CD8-positive, alpha-beta memory T cell (primary cell): Measurements from ENCODE around the gene CLDN5. TPM values are rescaled to one million over a fixed set of nuclear protein-coding genes. Genes with fewer than 3 reads are reported as not detected.
A peak's percentile ranks its signal among the peaks of the same experiment; 100 is the strongest.

Source experiments
- CTCF ChIA-PET: fragments of 350-600 bp; sonication (Branson Sonifier 250); formaldehyde crosslinking; loops from one replicate; lab custom pipeline; 2021; ENCODE audit warnings: antibody characterized with exemption; lab: Charles Lee
- POLR2A ChIA-PET: fragments of 350-600 bp; sonication (Branson Sonifier 250); formaldehyde crosslinking; loops from one replicate; lab custom pipeline; 2021; ENCODE audit warnings: antibody characterized with exemption; lab: Charles Lee
- DNase-seq, 5 donors: peaks; one replicate each; pipeline versions ENCODE4 v3.0.0 to v3.0.0-alpha.2; 2020 to 2022; ENCODE audit warnings: mixed read lengths in 1 of 5
- H3K27ac ChIP-seq: one replicate; pipeline ENCODE4 v1.7.0; 2013; ENCODE audit warnings: low read depth, mild to moderate bottlenecking, low read length, moderate library complexity
- H3K27me3 ChIP-seq: 2 replicates; pipeline ENCODE4 v1.7.0; 2013; ENCODE audit warnings: low read length, mild to moderate bottlenecking; ENCODE audit not compliant: insufficient read depth, poor library complexity, severe bottlenecking
- H3K36me3 ChIP-seq: 2 replicates; pipeline ENCODE4 v1.7.0; 2013; ENCODE audit warnings: mild to moderate bottlenecking, low read length, moderate library complexity; ENCODE audit not compliant: insufficient read depth
- H3K4me1 ChIP-seq: 2 replicates; pipeline ENCODE4 v1.7.0; 2013; ENCODE audit warnings: mild to moderate bottlenecking, low read length, moderate library complexity; ENCODE audit not compliant: insufficient read depth
- H3K4me3 ChIP-seq: 2 replicates; pipeline ENCODE4 v1.7.0; 2013; ENCODE audit warnings: mild to moderate bottlenecking, low read length
- H3K9me3 ChIP-seq: 2 replicates; pipeline ENCODE4 v1.7.0; 2013; ENCODE audit warnings: mild to moderate bottlenecking, low read length
- H3K27ac Mint-ChIP-seq, 8 donors: one replicate each; pipeline ENCODE4 v1.8.0; 2020 to 2021; ENCODE audit warnings: mixed read lengths in 8 of 8, mild to moderate bottlenecking in 6 of 8, inconsistent platforms in 3 of 8, moderate library complexity in 3 of 8
- H3K27me3 Mint-ChIP-seq, 2 donors: one replicate each; pipeline ENCODE4 v1.8.0; 2020 to 2021; ENCODE audit warnings: mixed read lengths in 2 of 2, mild to moderate bottlenecking in 1 of 2, moderate library complexity in 1 of 2
- H3K36me3 Mint-ChIP-seq, 3 donors: one replicate each; pipeline ENCODE4 v1.8.0; 2020 to 2021; ENCODE audit warnings: mixed read lengths in 3 of 3, inconsistent platforms in 1 of 3, mild to moderate bottlenecking in 1 of 3
- H3K4me1 Mint-ChIP-seq, 3 donors: one replicate each; pipeline ENCODE4 v1.8.0; 2020 to 2021; ENCODE audit warnings: mixed read lengths in 3 of 3, inconsistent platforms in 1 of 3, mild to moderate bottlenecking in 1 of 3
- H3K4me3 Mint-ChIP-seq, 7 donors: one replicate each; pipeline ENCODE4 v1.8.0; 2020 to 2021; ENCODE audit warnings: mixed read lengths in 7 of 7, mild to moderate bottlenecking in 6 of 7, moderate library complexity in 4 of 7, inconsistent platforms in 2 of 7
- H3K9me3 Mint-ChIP-seq, 5 donors: one replicate each; pipeline ENCODE4 v1.8.0; 2020 to 2022; ENCODE audit warnings: mixed read lengths in 5 of 5, mild to moderate bottlenecking in 3 of 5, moderate library complexity in 2 of 5, inconsistent platforms in 1 of 5
- polyA plus RNA-seq: library from polyadenylated mRNA; unstranded; fragments of 300-500 nt; fragmentation: Illumina TruSeq; gene quantifications from one replicate; pipeline ENCODE4 v1.2.3, GENCODE V29; 2021
- total RNA-seq, 2 experiments: library from RNA; stranded (reverse); gene quantifications; one replicate each; pipeline ENCODE4 v1.2.3, GENCODE V29; 2021

CLDN5 gene
- total and polyA plus RNA-seq, 3 experiments from 2014 or later = not detected

GRCh38 chr22:19517919-19518611 is 6.1 kb downstream of the CLDN5 start:
- CTCF ChIA-PET = no interaction called here
- Mint-ChIP-seq H3K4me3 (no peak overlapping the region), H3K27me3 (peaks cover 0 to 5% of the 10 kb centered on the region in 2 donors), H3K27ac (no peak overlapping the region), H3K4me1 (peaks cover 0 to 1% (median 0%) of the 10 kb centered on the region in 3 donors), H3K9me3 (no peaks in the 10 kb centered on the region), H3K36me3 (no peaks in the 10 kb centered on the region)
- Histone ChIP-seq H3K9me3 (no peaks in the 10 kb centered on the region), H3K36me3 (no peaks in the 10 kb centered on the region), H3K4me3 (no peak overlapping the region), H3K27me3 (no peaks in the 10 kb centered on the region), H3K4me1 (no peaks in the 10 kb centered on the region), H3K27ac (no peak overlapping the region)
- no peak for DNase-seq
- POLR2A ChIA-PET = no interaction called here

GRCh38 chr22:19517171-19517500 is 7.1 kb downstream of the CLDN5 start:
- H3K36me3 ChIP-seq = no peaks in the 10 kb centered on the region
- H3K4me3 Mint-ChIP-seq = no peak overlapping the region
- H3K4me1 ChIP-seq = no peaks in the 10 kb centered on the region
- no peak overlapping the region for H3K4me3 ChIP-seq
- DNase-seq = no peak
- H3K27ac Mint-ChIP-seq = no peak overlapping the region
- H3K27me3 ChIP-seq = no peaks in the 10 kb centered on the region
- H3K27me3 Mint-ChIP-seq = no peaks in the 10 kb centered on the region
- no peak overlapping the region for H3K27ac ChIP-seq
- CTCF ChIA-PET = no interaction called here
- POLR2A ChIA-PET = no interaction called here
- H3K9me3 Mint-ChIP-seq = no peaks in the 10 kb centered on the region
- no peaks in the 10 kb centered on the region for H3K9me3 ChIP-seq
- no peaks in the 10 kb centered on the region for H3K4me1 Mint-ChIP-seq
- H3K36me3 Mint-ChIP-seq = no peaks in the 10 kb centered on the region

GRCh38 chr22:19516378-19517170 is 7.6 kb downstream of the CLDN5 start:
- no peak overlapping the region for H3K27ac ChIP-seq
- Mint-ChIP-seq H3K27me3 (no peaks in the 10 kb centered on the region), H3K9me3 (no peaks in the 10 kb centered on the region), H3K4me3 (no peak overlapping the region), H3K36me3 (no peaks in the 10 kb centered on the region), H3K4me1 (no peaks in the 10 kb centered on the region), H3K27ac (no peak overlapping the region)
- H3K9me3 ChIP-seq = no peaks in the 10 kb centered on the region
- H3K27me3 ChIP-seq = no peaks in the 10 kb centered on the region
- no peaks in the 10 kb centered on the region for H3K36me3 ChIP-seq
- ChIA-PET POLR2A (no interaction called here), CTCF (no interaction called here)
- H3K4me3 ChIP-seq = no peak overlapping the region
- DNase-seq = no peak
- no peaks in the 10 kb centered on the region for H3K4me1 ChIP-seq

GRCh38 chr22:19515654-19516377 is 8.4 kb downstream of the CLDN5 start:
- no peak for DNase-seq
- Histone ChIP-seq H3K9me3 (no peaks in the 10 kb centered on the region), H3K36me3 (no peaks in the 10 kb centered on the region), H3K27ac (no peak overlapping the region), H3K4me1 (no peaks in the 10 kb centered on the region), H3K4me3 (no peak overlapping the region), H3K27me3 (no peaks in the 10 kb centered on the region)
- Mint-ChIP-seq H3K4me1 (no peaks in the 10 kb centered on the region), H3K27me3 (no peaks in the 10 kb centered on the region), H3K36me3 (no peaks in the 10 kb centered on the region), H3K27ac (no peak overlapping the region), H3K4me3 (no peak overlapping the region), H3K9me3 (no peaks in the 10 kb centered on the region)
- ChIA-PET POLR2A (no interaction called here), CTCF (no interaction called here)

- H3K27ac Mint-ChIP-seq = peak overlapping the region in 1 of 8 donors; percentile 8
- H3K4me3 Mint-ChIP-seq = no peak overlapping the region
- no peaks in the 10 kb centered on the region for H3K4me1 Mint-ChIP-seq
- Histone ChIP-seq H3K36me3 (no peaks in the 10 kb centered on the region), H3K9me3 (no peaks in the 10 kb centered on the region), H3K27me3 (no peaks in the 10 kb centered on the region), H3K4me1 (no peaks in the 10 kb centered on the region), H3K27ac (no peak overlapping the region), H3K4me3 (no peak overlapping the region)
- no peaks in the 10 kb centered on the region for H3K27me3 Mint-ChIP-seq
- DNase-seq = no peak
- H3K36me3 Mint-ChIP-seq = no peaks in the 10 kb centered on the region
- ChIA-PET CTCF (no interaction called here), POLR2A (no interaction called here)
- no peaks in the 10 kb centered on the region for H3K9me3 Mint-ChIP-seq
Observed at GRCh38 chr22:19514831-19515565, 9.2 kb downstream of the CLDN5 start.

GRCh38 chr22:19513823-19514222 is 10.4 kb downstream of the CLDN5 start:
- ChIA-PET POLR2A (no interaction called here), CTCF (no interaction called here)
- no peak overlapping the region for H3K27ac Mint-ChIP-seq
- no peaks in the 10 kb centered on the region for H3K27me3 Mint-ChIP-seq
- no peak overlapping the region for H3K4me3 Mint-ChIP-seq
- no peaks in the 10 kb centered on the region for H3K36me3 Mint-ChIP-seq
- Histone ChIP-seq H3K4me1 (no peaks in the 10 kb centered on the region), H3K4me3 (no peak overlapping the region), H3K27me3 (no peaks in the 10 kb centered on the region), H3K9me3 (no peaks in the 10 kb centered on the region), H3K36me3 (no peaks in the 10 kb centered on the region), H3K27ac (no peak overlapping the region)
- H3K4me1 Mint-ChIP-seq = no peaks in the 10 kb centered on the region
- no peak for DNase-seq
- no peaks in the 10 kb centered on the region for H3K9me3 Mint-ChIP-seq

GRCh38 chr22:19510919-19511341 is 13.3 kb downstream of the CLDN5 start:
- Histone ChIP-seq H3K4me3 (no peak overlapping the region), H3K36me3 (no peaks in the 10 kb centered on the region), H3K27ac (no peak overlapping the region), H3K4me1 (peaks cover 1% of the 10 kb centered on the region), H3K9me3 (no peaks in the 10 kb centered on the region), H3K27me3 (no peaks in the 10 kb centered on the region)
- POLR2A ChIA-PET = no interaction called here
- no peak overlapping the region for H3K4me3 Mint-ChIP-seq
- no peaks in the 10 kb centered on the region for H3K36me3 Mint-ChIP-seq
- no peaks in the 10 kb centered on the region for H3K27me3 Mint-ChIP-seq
- H3K27ac Mint-ChIP-seq = no peak overlapping the region
- peaks cover 0 to 2% (median 1%) of the 10 kb centered on the region in 3 donors for H3K4me1 Mint-ChIP-seq
- CTCF ChIA-PET = no interaction called here
- no peaks in the 10 kb centered on the region for H3K9me3 Mint-ChIP-seq
- DNase-seq = no peak
